Measurements from ENCODE around the gene SDK1.

The SDK1 gene

GRCh38 chr7:3338161-3338560, 37.1 kb downstream of the SDK1 start:
- DNase-seq = no peak

- DNase-seq = no peak
Observed at GRCh38 chr7:3345699-3346481, 44.8 kb downstream of the SDK1 start.

GRCh38 chr7:3349126-3349525, 48.1 kb downstream of the SDK1 start:
- no peak for DNase-seq

GRCh38 chr7:3356173-3356572, 55.1 kb downstream of the SDK1 start:
- DNase-seq = peak; percentile 32

- DNase-seq = no peak
Observed at GRCh38 chr7:3358991-3359390, 57.9 kb downstream of the SDK1 start.

GRCh38 chr7:3367261-3367660, 66.2 kb downstream of the SDK1 start:
- DNase-seq = no peak

- peak; percentile 74 for DNase-seq
Observed at GRCh38 chr7:3370068-3370830, 69.2 kb downstream of the SDK1 start.

- no peak for DNase-seq
Observed at GRCh38 chr7:3370921-3371320, 69.9 kb downstream of the SDK1 start.

- peak; percentile 63 for DNase-seq
Observed at GRCh38 chr7:3371601-3372000, 70.5 kb downstream of the SDK1 start.

- DNase-seq = no peak
Observed at GRCh38 chr7:3374239-3374638, 73.2 kb downstream of the SDK1 start.

GRCh38 chr7:3378390-3379150, 77.5 kb downstream of the SDK1 start:
- DNase-seq = no peak

- no peak for DNase-seq
Observed at GRCh38 chr7:3380034-3380433, 79.0 kb downstream of the SDK1 start.

- DNase-seq = no peak
Observed at GRCh38 chr7:3380886-3381685, 80.0 kb downstream of the SDK1 start.

- DNase-seq = no peak
Observed at GRCh38 chr7:3386423-3387190, 85.6 kb downstream of the SDK1 start.

GRCh38 chr7:3393862-3394261, 92.8 kb downstream of the SDK1 start:
- DNase-seq = no peak

- DNase-seq = no peak
Observed at GRCh38 chr7:3397324-3397723, 96.3 kb downstream of the SDK1 start.

- no peak for DNase-seq
Observed at GRCh38 chr7:3399858-3400257, 98.8 kb downstream of the SDK1 start.

GRCh38 chr7:3404501-3404900, 103.4 kb downstream of the SDK1 start:
- DNase-seq = no peak

GRCh38 chr7:3408814-3409595, 108.0 kb downstream of the SDK1 start:
- peak; percentile 18 for DNase-seq

- DNase-seq = no peak
Observed at GRCh38 chr7:3412871-3413270, 111.8 kb downstream of the SDK1 start.

GRCh38 chr7:3415861-3416312, 114.8 kb downstream of the SDK1 start:
- DNase-seq = no peak
